Tibial artery (tissue), 4 donors: ENCODE results near the gene PHTF2.
A peak's percentile ranks its signal among the peaks of the same experiment; 100 is the strongest.

Experiments
- DNase-seq, 2 donors: peaks; one replicate each; pipeline ENCODE4 v3.0.0-alpha.2; 2019
- H3K27ac ChIP-seq, 2 donors: fragments of 200-600 bp; sonication (generic) in 1 of 2; 1 replicate in 1 of 2; 2 replicates in 1 of 2; pipeline ENCODE4 v1.5.1; 2018 to 2019; ENCODE audit warnings: mild to moderate bottlenecking in 1 of 2
- H3K27me3 ChIP-seq, 2 donors: fragments of 200-600 bp; sonication (generic) in 1 of 2; one replicate each; pipeline versions ENCODE4 v1.5.1 to v1.6.0; 2016 to 2019
- H3K36me3 ChIP-seq, 3 donors: fragments of 200-600 bp; sonication (generic) in 2 of 3; one replicate each; pipeline ENCODE4 v1.5.1; 2016 to 2019; ENCODE audit warnings: mild to moderate bottlenecking in 2 of 3
- H3K4me1 ChIP-seq, 4 donors: fragments of 200-600 bp; sonication (generic) in 2 of 4; 1 replicate in 3 of 4; 2 replicates in 1 of 4; pipeline ENCODE4 v1.5.1; 2016 to 2019
- H3K4me3 ChIP-seq, 2 donors: fragments of 200-600 bp; sonication (generic) in 1 of 2; 1 replicate in 1 of 2; 2 replicates in 1 of 2; pipeline ENCODE4 v1.5.1; 2018 to 2019; ENCODE audit warnings: mild to moderate bottlenecking in 2 of 2
- H3K9me3 ChIP-seq, 3 donors: fragments of 200-600 bp; sonication (generic) in 1 of 3; one replicate each; pipeline ENCODE4 v1.5.1; 2016 to 2019
- intact Hi-C: fragments of 100-400 bp; cut with DNase I; formaldehyde crosslinking; loops from one replicate; pipeline ENCODE4 v1.15.0; 2023; ENCODE audit warnings: low total_unique reads
- TF ChIP-seq, protein P1 (sequence below), 2 experiments: fragments of 200-600 bp in 1 of 2; fragments of 450-650 bp in 1 of 2; IDR thresholded peaks; one replicate each; pipeline ENCODE4 v1.5.1; 2017 to 2019; ENCODE audit warnings: antibody characterized with exemption in 2 of 2, mild to moderate bottlenecking in 1 of 2, moderate library complexity in 1 of 2

The PHTF2 gene

DNA sequence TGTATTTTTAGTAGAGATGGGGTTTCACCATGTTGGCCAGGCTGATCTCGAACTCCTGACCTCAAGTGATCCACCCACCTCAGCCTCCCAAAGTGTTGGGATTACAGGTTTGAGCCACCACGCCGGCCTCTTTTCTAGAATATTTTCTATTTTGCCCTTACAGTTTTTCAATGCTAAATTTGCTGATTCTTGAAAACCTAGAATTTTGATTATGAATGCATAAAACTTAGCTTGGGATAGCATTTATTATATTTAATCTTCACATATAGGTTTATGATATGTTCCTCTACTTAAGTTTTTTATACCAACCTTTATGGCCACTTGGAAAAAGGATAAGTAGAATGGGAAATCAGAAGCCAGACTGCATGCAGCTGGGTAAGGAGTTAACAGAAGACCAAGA lies 2.5 kb upstream of the PHTF2 start:
- H3K27ac ChIP-seq: no peak overlapping the region
- H3K27me3 ChIP-seq: no peaks in the 10 kb centered on the region
- TF ChIP-seq, protein P1, sequence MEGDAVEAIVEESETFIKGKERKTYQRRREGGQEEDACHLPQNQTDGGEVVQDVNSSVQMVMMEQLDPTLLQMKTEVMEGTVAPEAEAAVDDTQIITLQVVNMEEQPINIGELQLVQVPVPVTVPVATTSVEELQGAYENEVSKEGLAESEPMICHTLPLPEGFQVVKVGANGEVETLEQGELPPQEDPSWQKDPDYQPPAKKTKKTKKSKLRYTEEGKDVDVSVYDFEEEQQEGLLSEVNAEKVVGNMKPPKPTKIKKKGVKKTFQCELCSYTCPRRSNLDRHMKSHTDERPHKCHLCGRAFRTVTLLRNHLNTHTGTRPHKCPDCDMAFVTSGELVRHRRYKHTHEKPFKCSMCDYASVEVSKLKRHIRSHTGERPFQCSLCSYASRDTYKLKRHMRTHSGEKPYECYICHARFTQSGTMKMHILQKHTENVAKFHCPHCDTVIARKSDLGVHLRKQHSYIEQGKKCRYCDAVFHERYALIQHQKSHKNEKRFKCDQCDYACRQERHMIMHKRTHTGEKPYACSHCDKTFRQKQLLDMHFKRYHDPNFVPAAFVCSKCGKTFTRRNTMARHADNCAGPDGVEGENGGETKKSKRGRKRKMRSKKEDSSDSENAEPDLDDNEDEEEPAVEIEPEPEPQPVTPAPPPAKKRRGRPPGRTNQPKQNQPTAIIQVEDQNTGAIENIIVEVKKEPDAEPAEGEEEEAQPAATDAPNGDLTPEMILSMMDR (IDR thresholded peaks at IDR 0.05): no peak
- intact Hi-C loops: no loop called here
- H3K4me1 ChIP-seq: peaks cover 0 to 34% (median 21%) of the 10 kb centered on the region in 4 donors
- DNase-seq: no peak
- no peak overlapping the region for H3K4me3 ChIP-seq
- H3K9me3 ChIP-seq: no peaks in the 10 kb centered on the region
- peaks cover 0 to 4% (median 0%) of the 10 kb centered on the region in 3 donors for H3K36me3 ChIP-seq

DNA sequence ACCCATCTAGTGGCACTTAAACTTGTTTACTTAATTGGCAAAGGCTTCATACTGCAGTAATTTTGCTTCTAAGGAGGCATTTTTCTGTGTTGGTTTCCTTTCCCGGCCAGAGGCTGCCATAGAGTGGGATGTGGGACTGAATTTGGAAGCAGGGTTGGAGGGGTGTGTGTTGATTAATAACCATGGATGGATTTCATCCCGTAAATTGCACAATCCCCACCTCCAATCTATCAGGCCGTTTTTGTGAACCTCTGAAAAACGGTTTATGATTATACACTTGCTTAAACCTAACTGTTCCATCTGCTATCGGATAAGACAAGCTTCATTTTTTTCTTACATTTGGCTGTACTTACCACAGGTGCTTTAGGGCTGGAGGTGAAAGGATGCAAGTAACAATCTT lies 1.6 kb upstream of the PHTF2 start:
- Histone ChIP-seq H3K4me3 (peak overlapping the region; percentile 89 to 97), H3K27me3 (no peaks in the 10 kb centered on the region), H3K36me3 (peaks cover 0 to 4% (median 0%) of the 10 kb centered on the region in 3 donors), H3K4me1 (peaks cover 0 to 34% (median 21%) of the 10 kb centered on the region in 4 donors), H3K27ac (peak overlapping the region in 1 of 2 donors; percentile 88), H3K9me3 (no peaks in the 10 kb centered on the region)
- intact Hi-C loops: no loop called here
- no peak for DNase-seq
- TF ChIP-seq, protein P1 (IDR thresholded peaks at IDR 0.05): no peak

DNA sequence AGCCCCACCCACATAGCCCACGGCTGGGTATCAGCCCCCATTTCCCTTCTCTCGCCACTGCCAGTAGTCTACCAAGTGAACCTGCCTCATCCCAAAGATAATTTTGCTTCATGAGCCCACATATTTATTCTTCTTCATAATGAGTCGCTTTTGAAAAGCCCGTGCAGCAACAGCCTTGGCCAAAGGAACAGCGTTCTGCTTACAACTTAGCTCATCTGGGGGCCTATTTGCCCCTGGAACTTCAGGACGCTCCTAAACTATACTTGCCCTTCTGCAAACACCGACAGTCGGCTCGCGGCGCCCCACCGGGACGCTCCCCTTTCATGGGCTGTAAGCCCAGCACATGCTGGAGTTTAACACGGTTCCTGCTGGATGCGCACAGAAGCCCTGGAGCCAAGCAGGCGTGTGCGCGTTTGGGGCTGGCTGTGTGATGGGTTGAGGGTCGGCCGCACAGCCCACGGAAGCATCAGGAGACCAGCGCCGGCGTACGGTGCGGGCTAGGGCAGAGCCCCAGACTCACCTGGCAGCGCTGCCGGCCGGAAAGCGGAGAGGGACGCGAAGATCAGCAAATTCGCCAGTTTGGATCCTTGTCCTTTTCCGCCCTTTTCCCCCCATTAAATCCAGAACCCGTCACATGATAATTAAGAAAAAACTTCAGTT lies 709 bp upstream of the PHTF2 start:
- TF ChIP-seq, protein P1 (IDR thresholded peaks at IDR 0.05): peak in 1 of 2 experiments; percentile 3
- DNase-seq: peak in 1 of 2 donors; percentile 24
- intact Hi-C loops: loop anchor here (2.0 kb wide), 1 partner anchor 101 kb away; the partner anchor contains the start of gene RSBN1L
- H3K27ac ChIP-seq: peak overlapping the region; percentile 88 to 93
- peak overlapping the region; percentile 89 to 97 for H3K4me3 ChIP-seq
- no peaks in the 10 kb centered on the region for H3K27me3 ChIP-seq
- H3K9me3 ChIP-seq: no peaks in the 10 kb centered on the region
- peaks cover 0 to 34% (median 21%) of the 10 kb centered on the region in 4 donors for H3K4me1 ChIP-seq
- H3K36me3 ChIP-seq: peaks cover 0 to 4% (median 0%) of the 10 kb centered on the region in 3 donors

DNA sequence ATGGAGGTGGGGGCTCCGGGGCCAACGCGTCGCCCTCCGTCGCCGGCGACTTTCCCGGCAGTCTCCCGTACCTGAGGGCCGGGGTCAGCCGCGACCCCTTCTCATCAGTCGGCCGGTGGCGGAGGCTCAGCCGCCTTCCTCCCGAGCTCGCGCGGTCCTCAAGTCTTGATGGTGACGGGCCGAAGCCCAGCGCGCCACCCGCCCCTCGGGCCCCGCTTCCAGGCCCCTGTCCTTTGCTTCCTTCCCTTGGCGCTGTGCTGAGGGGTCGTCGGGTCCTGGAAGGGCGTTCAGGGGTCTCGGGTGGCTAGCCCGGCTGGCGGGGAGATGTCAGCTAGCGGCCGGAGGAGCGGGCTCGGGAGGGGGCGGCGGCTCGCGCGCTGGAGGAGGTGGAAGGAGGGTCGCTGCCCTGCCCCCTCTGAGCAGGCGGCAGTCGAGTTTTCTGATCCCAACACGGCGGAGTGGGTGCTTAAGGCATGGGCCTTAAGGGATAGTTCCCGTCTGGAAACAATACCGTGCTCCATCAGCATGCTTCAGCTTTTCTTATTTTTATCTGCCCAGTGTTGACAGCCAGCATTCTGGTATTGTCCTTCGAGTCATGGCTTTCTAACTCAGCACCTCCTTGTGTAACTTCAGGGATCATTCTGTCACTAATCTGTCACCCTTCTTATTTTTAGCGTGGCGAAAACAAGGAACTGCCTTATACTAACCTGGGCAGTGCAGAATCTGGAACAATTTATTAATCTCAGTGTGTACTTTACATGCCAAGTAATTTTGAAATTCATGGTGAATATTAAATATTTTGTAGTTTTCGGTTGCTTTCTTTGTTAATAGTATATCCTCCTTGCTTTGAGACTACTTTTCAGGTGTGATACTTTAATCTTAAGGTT lies 748 bp downstream of the PHTF2 start:
- H3K27me3 ChIP-seq: no peaks in the 10 kb centered on the region

DNA sequence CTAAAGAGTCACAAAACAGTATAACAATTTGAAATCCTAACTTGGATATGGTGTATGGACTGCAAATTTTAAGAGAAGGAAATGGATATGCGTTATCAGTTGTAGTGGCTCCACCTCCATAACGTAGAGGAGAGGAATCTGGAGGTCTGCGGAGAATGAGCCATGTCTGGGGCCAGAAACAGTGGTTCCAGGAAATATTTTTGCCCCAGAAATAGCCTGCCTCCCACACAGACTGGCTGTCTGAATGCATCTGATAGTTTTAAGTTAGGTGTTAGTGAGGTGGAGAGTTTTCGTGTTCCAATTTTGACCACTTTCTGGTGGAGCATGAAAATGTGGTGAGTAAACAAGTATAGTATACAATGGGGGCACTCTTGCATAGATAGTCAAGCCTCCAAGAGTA lies 1.6 kb downstream of the PHTF2 start:
- Histone ChIP-seq H3K36me3 (no peaks in the 10 kb centered on the region), H3K27ac (peak overlapping the region; percentile 91 to 92), H3K4me1 (peaks cover 0 to 32% (median 18%) of the 10 kb centered on the region in 4 donors), H3K27me3 (no peaks in the 10 kb centered on the region), H3K4me3 (peak overlapping the region; percentile 89 to 97), H3K9me3 (no peaks in the 10 kb centered on the region)
- DNase-seq: no peak
- intact Hi-C loops: loop anchor here (5.0 kb wide), 1 partner anchor 217 kb away; no protein-coding TSS in a partner anchor
- TF ChIP-seq, protein P1 (IDR thresholded peaks at IDR 0.05): no peak

More for the DNA sequence above, 748 bp downstream of the PHTF2 start:
- intact Hi-C loops: loop anchor here (2.0 kb wide), 1 partner anchor 103 kb away; the partner anchor contains the start of gene RSBN1L
- TF ChIP-seq, protein P1 (IDR thresholded peaks at IDR 0.05): peak in 1 of 2 experiments; percentile 14
- H3K4me1 ChIP-seq: peaks cover 0 to 38% (median 21%) of the 10 kb centered on the region in 4 donors
- H3K4me3 ChIP-seq: peak overlapping the region; percentile 89 to 97
- DNase-seq: peak; percentile 31 to 77
- no peaks in the 10 kb centered on the region for H3K9me3 ChIP-seq
- H3K27ac ChIP-seq: peak overlapping the region; percentile 91 to 92
- H3K36me3 ChIP-seq: peaks cover 0 to 4% (median 0%) of the 10 kb centered on the region in 3 donors
